ENCODE measurements around the gene STT3A. TPM values are rescaled to one million over a fixed set of nuclear protein-coding genes. Genes with fewer than 3 reads are reported as not detected.

The STT3A gene
- total RNA-seq, 2 experiments from 2014 or later, result 35.1 to 38.6 TPM

GRCh38 chr11:125671561-125671960 lies 78.9 kb downstream of the STT3A start:
- Mint-ChIP-seq H3K27ac (no peak overlapping the region), H3K27me3 (no peaks in the 10 kb centered on the region), H3K4me3 (no peak overlapping the region), H3K9me3 (peaks cover 6% of the 10 kb centered on the region), H3K36me3 (ENCODE audit: low read depth) (no peaks in the 10 kb centered on the region), H3K4me1 (ENCODE audit: low read depth) (no peaks in the 10 kb centered on the region)
- H3K4me3 ChIP-seq (ENCODE audit: low read length), result no peak overlapping the region
- no peak for TF ChIP-seq CTCF (IDR thresholded peaks at IDR 0.05)
- H3K36me3 ChIP-seq (ENCODE audit: insufficient read depth, low read length), result no peaks in the 10 kb centered on the region
- no peaks in the 10 kb centered on the region for H3K27me3 ChIP-seq (ENCODE audit: control insufficient read depth in 1 of 2, insufficient read depth in 2 of 2, low read length in 2 of 2)
- POLR2A ChIA-PET, result no interaction called here
- no peaks in the 10 kb centered on the region for H3K4me1 ChIP-seq (ENCODE audit: insufficient read depth, low read length)
- intact Hi-C loops (cut with DNase I, micrococcal nuclease), result no loop called here
- no peaks in the 10 kb centered on the region for H3K9me3 ChIP-seq (ENCODE audit: control insufficient read depth in 1 of 2, insufficient read depth in 1 of 2, low read length in 2 of 2)
- H3K27ac ChIP-seq (ENCODE audit: low read depth in 1 of 2, low read length in 2 of 2), result no peak overlapping the region
- no peak for ATAC-seq (ENCODE audit: poor library complexity)
- CTCF ChIA-PET, result no interaction called here
- DNase-seq, result no peak

Other genes with a start within 250 kb of the STT3A start
- not detected for gene FEZ1, start 96.6 kb upstream of the STT3A start, total RNA-seq
- 10 to 100 TPM; 21.0 to 22.8 TPM for gene EI24, start 23.4 kb upstream of the STT3A start, total RNA-seq
- 1 to 10 TPM; 6.8 to 7.8 TPM for gene CHEK1, start 32.3 kb downstream of the STT3A start, total RNA-seq
- gene ACRV1, start 88.0 kb downstream of the STT3A start, total RNA-seq, result not detected
- gene PATE1, start 153.4 kb downstream of the STT3A start, total RNA-seq, result not detected
- gene PATE2, start 186.0 kb downstream of the STT3A start, total RNA-seq, result not detected
- gene PATE3, start 195.3 kb downstream of the STT3A start, total RNA-seq, result not detected
- not detected for gene PATE4, start 240.5 kb downstream of the STT3A start, total RNA-seq